Activated CD8-positive, alpha-beta memory T cell treated with anti-CD3 and anti-CD28 coated beads for 4 hours (primary cell): ENCODE results near the gene OR4D2.
"Not testable (repeated sequence)": the region's sequence is repeated elsewhere in the genome, so short reads cannot be mapped to it uniquely, and the experiment has no call there.

Source experiments
- DNase-seq, 2 donors: peaks; one replicate each; pipeline ENCODE4 v3.0.0-alpha.2; 2020; ENCODE audit warnings: low read depth in 2 of 2

Gene OR4D2

DNA sequence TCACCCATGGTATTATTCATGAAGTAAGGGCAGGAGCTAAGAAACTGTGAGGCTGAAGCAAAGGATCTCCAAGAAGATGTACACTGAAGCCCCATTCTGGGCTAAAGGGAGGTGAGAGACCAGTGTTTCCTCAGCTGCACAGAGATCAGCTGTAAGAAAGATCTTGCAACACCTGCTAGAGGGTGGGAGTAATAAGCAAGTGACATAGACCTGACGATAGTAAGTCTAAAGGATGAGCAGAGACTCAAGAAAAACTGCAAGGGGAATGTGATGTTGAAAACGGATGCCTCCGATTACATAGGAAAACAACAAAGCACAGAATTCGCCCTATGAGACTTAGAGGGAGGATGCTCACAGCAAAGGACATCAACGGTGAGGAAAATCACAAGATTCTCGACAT is at the start of gene OR4D2:
OR4D2 (plus strand) TSS at position 301 of the 400 bp plus-strand sequence. CDS start 2,674 bp downstream, outside the sequence.
- DNase-seq, result no peak

DNA sequence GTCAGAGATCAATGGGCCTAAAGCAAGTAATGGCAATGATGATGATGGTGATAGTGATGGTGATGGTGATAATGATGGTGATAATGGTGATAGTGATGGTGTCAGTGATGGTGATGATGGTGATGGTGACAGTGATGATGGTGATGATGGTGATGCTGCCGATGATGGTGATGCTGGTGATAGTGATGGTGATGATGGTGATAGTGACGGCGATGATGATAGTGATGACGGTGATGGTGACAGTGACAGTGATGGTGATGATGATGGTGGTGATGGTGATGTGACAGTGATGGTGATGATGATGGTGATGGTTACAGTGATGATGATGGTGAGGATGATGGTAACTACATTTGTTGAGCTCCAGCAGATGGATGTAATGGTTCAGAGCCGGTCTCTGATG is 49.4 kb upstream of the OR4D2 start:
- no peak for DNase-seq

DNA sequence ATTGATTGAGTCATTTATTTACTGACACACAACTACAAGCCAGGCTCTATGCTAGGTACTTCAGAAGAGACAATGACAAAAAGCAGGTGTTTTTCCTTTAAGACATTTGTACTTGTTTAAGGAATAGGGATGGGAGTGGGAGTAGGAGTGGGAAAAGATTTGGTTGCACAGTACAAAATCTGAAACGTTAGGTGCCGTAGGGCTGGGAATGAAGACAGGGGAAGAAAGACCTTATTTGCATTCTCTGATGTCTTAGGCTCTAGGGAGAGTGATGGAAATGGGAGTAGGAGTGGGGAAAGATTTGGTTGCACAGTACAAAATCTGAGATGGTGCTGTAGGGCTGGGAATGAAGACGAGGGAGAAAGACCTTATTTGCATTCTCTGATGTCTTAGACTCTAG is 47.3 kb upstream of the OR4D2 start:
- no peak for DNase-seq

GRCh38 chr17:58120195-58120822 is 46.5 kb upstream of the OR4D2 start:
- no peak for DNase-seq

DNA sequence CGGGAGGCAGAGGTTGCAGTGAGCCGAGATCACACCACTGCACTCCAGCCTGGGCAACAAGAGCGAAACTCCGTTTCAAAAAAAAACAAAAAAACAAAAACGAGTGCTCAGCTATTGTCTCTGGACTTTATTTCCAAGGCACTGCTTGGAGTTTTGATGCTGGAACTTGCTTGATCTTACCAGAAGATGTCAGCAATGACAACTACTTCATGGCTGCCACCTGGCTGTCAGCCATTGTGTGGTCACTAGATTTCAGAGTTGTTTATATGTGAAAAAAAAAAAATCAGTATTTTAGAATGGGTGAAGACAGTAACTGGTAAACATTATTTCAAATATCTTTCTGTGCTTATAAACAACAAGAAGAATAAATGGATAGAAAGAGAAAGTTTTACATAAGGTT is 44.9 kb upstream of the OR4D2 start:
- no peak for DNase-seq

DNA sequence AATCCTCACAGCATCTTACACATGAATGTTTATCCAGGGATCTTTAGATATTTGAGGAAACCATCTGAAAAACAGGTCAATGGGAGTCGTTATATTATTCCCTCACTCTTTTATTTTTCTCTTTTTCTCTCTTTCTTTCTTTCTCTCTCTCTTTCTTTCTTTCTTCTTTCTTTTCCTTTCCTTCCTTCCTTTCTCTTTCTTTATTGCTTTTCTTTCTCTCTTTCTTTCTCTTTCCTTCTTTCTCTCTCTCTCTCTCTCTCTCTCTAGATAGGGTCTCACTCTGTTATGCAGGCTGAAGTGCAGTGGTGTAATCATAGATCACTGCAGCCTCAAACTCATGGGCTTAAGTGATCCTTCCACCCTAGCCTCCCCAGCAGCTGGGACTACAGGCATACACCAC is 38.9 kb upstream of the OR4D2 start:
- no peak for DNase-seq

DNA sequence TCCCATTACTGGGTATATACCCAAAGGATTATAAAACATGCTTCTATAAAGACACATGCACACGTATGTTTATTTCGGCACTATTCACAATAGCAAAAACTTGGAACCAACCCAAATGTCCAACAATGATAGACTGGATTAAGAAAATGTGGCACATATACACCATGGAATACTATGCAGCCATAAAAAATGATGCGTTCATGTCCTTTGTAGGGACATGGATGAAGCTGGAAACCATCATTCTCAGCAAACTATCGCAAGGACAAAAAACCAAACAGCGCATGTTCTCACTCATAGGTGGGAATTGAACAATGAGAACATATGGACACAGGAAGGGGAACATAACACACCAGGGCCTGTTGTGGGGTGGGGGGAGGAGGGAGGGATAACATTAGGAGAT is 34.1 kb upstream of the OR4D2 start:
- DNase-seq, result not testable (repeated sequence)

GRCh38 chr17:58136669-58137279 is 30.0 kb upstream of the OR4D2 start:
- DNase-seq, result no peak

GRCh38 chr17:58141505-58141904 is 25.3 kb upstream of the OR4D2 start:
- no peak for DNase-seq

- not testable (repeated sequence) for DNase-seq
Observed at GRCh38 chr17:58143335-58143734, 23.4 kb upstream of the OR4D2 start.

GRCh38 chr17:58144801-58145200 is 22.0 kb upstream of the OR4D2 start:
- no peak for DNase-seq

- no peak for DNase-seq
Observed at GRCh38 chr17:58147930-58148434, 18.8 kb upstream of the OR4D2 start, which contains the start of gene OR4D1. Gene OR4D1, plus strand, starts transcription at chr17:58148384. Its CDS starts 6,770 bp downstream, at chr17:58155154.

DNA sequence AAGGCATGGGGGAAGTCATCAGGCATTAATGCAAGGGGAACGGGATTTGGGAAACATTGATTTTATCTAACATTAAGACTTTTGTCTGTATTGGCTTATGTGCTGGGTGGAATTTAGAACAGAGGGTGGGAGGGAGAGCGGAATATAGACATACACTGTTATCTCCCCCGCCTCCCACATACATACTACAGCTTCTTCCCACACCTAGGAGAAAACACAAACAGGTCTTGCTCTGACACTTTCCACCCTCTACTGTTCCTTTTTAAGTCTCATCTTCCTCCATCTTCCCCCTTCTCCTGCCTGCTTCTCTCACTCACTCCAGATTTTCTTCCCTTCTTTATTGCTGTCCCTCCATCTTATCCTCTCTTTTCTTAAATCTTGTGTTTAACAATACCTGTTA is 18.2 kb upstream of the OR4D2 start:
- DNase-seq, result no peak

DNA sequence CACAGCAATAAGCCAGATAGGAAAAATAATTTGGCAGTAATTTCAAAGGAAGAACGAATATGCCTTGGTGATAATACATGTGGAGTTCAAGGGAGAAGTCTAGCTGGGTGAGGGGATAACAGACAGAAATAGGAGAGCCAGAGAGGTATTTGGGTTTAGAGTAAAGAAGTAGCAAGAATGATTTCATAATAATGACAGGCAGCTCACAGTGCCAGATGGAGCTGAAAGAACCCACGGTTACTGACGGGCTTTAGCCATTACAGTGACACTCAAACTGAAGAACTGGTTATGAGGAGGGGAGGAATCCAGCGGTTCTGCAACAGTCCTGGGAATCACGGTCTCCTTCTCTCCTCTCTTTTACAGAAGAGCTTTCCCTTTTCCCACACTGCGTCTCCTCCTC is 16.4 kb upstream of the OR4D2 start:
- no peak for DNase-seq

DNA sequence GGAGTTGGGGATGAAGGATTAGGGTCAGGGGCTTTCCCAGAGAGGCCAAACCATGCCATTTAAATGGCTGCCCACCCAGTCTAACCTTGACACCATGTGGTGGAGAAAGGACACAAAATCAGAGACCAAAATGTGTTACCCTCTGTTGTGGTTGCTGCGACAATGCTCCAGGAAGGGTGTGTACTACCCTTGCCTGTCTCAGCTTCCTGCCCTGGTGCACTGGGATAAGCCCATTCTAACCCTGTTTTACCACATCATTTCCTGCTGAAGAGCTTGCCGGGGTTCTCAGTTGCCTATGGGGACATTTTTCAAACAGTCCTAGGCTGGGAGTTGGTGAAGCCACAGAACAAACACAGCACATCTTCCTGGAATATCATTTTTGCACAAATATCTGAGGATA is 13.7 kb upstream of the OR4D2 start:
- DNase-seq, result peak; percentile 4 to 14

DNA sequence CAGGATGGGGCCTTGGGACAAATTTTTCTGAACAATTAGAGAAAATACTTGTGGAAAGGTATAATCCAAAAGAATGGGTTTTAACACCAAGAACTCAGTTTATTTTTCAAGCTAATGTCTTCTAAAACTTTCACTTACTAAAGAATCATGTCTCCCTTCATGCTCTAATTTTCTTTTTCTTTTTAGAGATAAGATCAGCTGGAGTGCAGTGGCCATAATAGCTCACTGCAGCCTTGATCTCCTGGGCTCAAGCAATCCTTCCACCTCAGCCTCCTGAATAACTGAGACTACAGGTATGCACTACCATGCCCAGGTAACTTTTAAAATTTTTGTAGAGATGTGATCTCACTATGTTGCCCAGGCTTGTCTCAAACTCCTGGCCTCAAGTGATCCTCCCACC is 13.1 kb upstream of the OR4D2 start:
- no peak for DNase-seq

DNA sequence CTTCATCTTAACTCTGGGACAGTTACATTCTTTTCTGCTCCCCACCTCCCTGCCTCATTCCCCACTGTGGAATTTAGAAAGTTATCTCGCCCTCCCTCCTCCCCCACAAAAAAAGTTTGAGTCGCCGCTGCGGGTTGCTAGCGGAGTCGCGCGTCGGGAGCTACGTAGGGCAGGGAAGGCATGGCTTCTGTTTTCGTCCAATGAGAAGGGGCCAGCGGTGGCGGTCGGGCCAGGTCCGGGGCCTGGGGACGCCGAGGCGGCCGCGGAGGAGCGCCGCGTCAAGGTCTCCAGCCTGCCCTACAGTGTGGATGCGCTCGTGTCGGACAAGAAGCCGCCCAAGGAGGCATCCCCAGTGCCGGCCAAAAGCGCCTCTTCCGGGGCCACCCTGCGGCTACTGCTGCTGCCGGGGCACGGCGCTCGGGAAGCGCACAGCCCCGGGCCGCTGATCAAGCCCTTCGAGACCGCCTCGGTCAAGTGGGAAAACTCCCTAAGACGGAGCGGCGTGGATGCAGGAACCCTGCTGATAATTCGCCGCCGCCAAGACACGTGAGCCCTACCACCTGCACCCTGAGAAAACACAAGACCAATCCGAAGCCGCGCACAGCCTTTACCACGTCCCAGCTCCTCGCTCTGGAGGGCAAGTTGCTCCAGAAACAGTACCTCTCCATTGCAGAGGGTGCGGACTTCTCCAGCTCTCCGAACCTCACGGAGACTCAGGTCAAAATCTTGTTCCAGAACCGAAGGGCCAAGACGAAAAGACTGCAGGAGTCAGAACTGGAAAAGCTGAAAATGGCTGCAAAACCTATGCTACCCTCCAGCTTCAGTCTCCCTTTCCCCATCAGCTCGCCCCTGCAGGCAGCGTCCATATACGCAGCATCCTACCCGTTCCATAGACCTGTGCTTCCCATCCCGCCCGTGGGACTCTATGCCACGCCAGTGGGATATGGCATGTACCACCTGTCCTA is 9.7 kb upstream of the OR4D2 start:
- peak; percentile 6 to 29 for DNase-seq

DNA sequence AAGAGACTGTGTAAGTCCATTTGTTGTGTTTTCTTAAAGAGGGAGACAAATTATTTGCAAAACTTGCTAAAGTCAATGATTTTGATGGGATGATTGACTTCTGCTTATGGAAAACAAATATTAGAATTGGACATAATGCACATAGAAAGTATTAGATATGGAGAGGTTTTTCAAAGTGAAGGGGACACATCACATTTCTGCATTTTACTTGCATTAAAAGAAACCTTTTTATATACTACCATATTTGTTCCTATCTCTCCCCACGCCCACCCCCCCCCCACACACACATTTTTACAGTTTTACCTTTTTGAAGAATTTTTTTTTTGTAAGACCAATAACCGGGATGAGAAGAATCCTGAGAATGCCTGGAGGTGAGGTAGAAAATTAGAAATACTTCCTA is 8.6 kb upstream of the OR4D2 start:
- DNase-seq, result no peak

DNA sequence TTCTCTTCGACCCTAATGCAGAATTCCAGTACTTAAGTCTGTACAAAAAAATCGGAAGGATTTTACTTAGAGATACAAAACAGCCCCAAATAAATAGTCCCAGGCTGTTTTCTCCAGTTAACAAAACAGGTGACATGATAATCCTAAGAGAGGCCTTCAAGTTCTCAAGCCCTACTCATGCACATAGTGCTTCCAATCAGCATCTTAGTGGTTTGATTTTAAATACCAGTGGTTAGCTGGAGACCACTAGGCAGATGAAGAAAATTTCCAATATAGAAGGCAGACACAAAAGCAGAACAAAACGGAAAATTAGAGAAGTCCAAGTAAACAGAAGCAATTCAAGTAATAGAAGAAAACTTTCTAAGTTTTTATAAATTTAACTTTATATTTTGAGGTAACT is 5.2 kb upstream of the OR4D2 start:
- no peak for DNase-seq

- no peak for DNase-seq
Observed at GRCh38 chr17:58165981-58166380, 801 bp upstream of the OR4D2 start.

DNA sequence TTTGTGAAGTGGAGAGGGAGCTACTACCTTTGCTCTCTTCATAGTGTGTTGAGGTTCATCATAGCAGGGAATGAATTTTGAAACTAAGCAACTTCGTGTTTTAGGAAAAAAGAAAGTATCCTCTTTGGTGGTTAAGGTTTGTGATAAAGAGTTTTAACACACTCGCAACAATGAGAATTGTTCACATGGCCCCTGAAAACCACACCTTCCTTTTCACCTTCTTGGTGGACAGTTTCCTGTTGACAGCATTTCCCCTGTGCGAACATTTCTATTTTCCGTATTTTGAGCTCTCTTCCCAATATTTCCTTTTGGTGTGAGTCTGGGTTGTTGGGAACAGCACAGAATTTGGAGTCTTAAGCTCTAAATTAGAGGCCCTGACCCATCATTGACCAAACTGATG is 3.8 kb downstream of the OR4D2 start:
- DNase-seq, result no peak

- no peak for DNase-seq
Observed at GRCh38 chr17:58172369-58173071, 5.7 kb downstream of the OR4D2 start.
